ENCODE data around the gene IL1RL2.

IL1RL2 gene

GRCh38 chr2:102284611-102285010 lies 97.8 kb downstream of the IL1RL2 start:
- no peak for DNase-seq (ENCODE audit: low read depth in 1 of 2, low spot score in 1 of 2)
- Histone ChIP-seq H3K27me3 (ENCODE audit: insufficient read depth, poor library complexity, severe bottlenecking) (no peaks in the 10 kb centered on the region), H3K27ac (replicated peaks) (no peak overlapping the region), H3K4me3 (replicated peaks; ENCODE audit: insufficient read depth, low read length) (no peak overlapping the region)
- no peak for TF ChIP-seq REST (IDR thresholded peaks at IDR 0.05; ENCODE audit: insufficient replicate concordance, low read depth)
- no peak for TF ChIP-seq SPI1 (IDR thresholded peaks at IDR 0.05; ENCODE audit: borderline replicate concordance, low read depth)
- TF ChIP-seq POLR2AphosphoS5 (IDR thresholded peaks at IDR 0.05; ENCODE audit: low read depth) = no peak
- no peak for TF ChIP-seq GABPA (IDR thresholded peaks at IDR 0.05; ENCODE audit: low read depth)
- TF ChIP-seq, protein P1, sequence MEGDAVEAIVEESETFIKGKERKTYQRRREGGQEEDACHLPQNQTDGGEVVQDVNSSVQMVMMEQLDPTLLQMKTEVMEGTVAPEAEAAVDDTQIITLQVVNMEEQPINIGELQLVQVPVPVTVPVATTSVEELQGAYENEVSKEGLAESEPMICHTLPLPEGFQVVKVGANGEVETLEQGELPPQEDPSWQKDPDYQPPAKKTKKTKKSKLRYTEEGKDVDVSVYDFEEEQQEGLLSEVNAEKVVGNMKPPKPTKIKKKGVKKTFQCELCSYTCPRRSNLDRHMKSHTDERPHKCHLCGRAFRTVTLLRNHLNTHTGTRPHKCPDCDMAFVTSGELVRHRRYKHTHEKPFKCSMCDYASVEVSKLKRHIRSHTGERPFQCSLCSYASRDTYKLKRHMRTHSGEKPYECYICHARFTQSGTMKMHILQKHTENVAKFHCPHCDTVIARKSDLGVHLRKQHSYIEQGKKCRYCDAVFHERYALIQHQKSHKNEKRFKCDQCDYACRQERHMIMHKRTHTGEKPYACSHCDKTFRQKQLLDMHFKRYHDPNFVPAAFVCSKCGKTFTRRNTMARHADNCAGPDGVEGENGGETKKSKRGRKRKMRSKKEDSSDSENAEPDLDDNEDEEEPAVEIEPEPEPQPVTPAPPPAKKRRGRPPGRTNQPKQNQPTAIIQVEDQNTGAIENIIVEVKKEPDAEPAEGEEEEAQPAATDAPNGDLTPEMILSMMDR (IDR thresholded peaks at IDR 0.05; ENCODE audit: insufficient read depth, low read length) = no peak

GRCh38 chr2:102285368-102285767 lies 98.5 kb downstream of the IL1RL2 start:
- no peak for TF ChIP-seq SPI1 (IDR thresholded peaks at IDR 0.05; ENCODE audit: borderline replicate concordance, low read depth)
- no peak for TF ChIP-seq REST (IDR thresholded peaks at IDR 0.05; ENCODE audit: insufficient replicate concordance, low read depth)
- TF ChIP-seq, protein P1 (IDR thresholded peaks at IDR 0.05; ENCODE audit: insufficient read depth, low read length) = no peak
- no peak for TF ChIP-seq POLR2AphosphoS5 (IDR thresholded peaks at IDR 0.05; ENCODE audit: low read depth)
- no peak for TF ChIP-seq GABPA (IDR thresholded peaks at IDR 0.05; ENCODE audit: low read depth)
- H3K4me3 ChIP-seq (replicated peaks; ENCODE audit: insufficient read depth, low read length) = no peak overlapping the region
- no peaks in the 10 kb centered on the region for H3K27me3 ChIP-seq (ENCODE audit: insufficient read depth, poor library complexity, severe bottlenecking)
- no peak for DNase-seq (ENCODE audit: low read depth in 1 of 2, low spot score in 1 of 2)
- H3K27ac ChIP-seq (replicated peaks) = no peak overlapping the region

- Histone ChIP-seq H3K27ac (replicated peaks) (no peak overlapping the region), H3K27me3 (ENCODE audit: insufficient read depth, poor library complexity, severe bottlenecking) (no peaks in the 10 kb centered on the region), H3K4me3 (replicated peaks; ENCODE audit: insufficient read depth, low read length) (no peak overlapping the region)
- DNase-seq (ENCODE audit: low read depth in 1 of 2, low spot score in 1 of 2) = no peak
- TF ChIP-seq, protein P1 (IDR thresholded peaks at IDR 0.05; ENCODE audit: insufficient read depth, low read length) = no peak
- TF ChIP-seq GABPA (IDR thresholded peaks at IDR 0.05; ENCODE audit: low read depth) = no peak
Observed at GRCh38 chr2:102286041-102286440, 99.2 kb downstream of the IL1RL2 start.

- no peak overlapping the region for H3K27ac ChIP-seq (replicated peaks)
- H3K27me3 ChIP-seq (ENCODE audit: insufficient read depth, poor library complexity, severe bottlenecking) = no peaks in the 10 kb centered on the region
- no peak overlapping the region for H3K4me3 ChIP-seq (replicated peaks; ENCODE audit: insufficient read depth, low read length)
- no peak for DNase-seq (ENCODE audit: low read depth in 1 of 2, low spot score in 1 of 2)
- TF ChIP-seq POLR2AphosphoS5 (IDR thresholded peaks at IDR 0.05; ENCODE audit: low read depth) (no peak), SPI1 (IDR thresholded peaks at IDR 0.05; ENCODE audit: borderline replicate concordance, low read depth) (no peak), REST (IDR thresholded peaks at IDR 0.05; ENCODE audit: insufficient replicate concordance, low read depth) (no peak), GABPA (IDR thresholded peaks at IDR 0.05; ENCODE audit: low read depth) (no peak)
- TF ChIP-seq, protein P1 (IDR thresholded peaks at IDR 0.05; ENCODE audit: insufficient read depth, low read length) = no peak
Observed at GRCh38 chr2:102289129-102289528, 102.3 kb downstream of the IL1RL2 start.

All from HL-60 (cell line).